Activated T-helper 17 cell treated with anti-CD3 and anti-CD28 coated beads, Interleukin-2, amount 50 U/mL, for 72 hours (primary cell): ENCODE results near the gene HOXA4. TPM values are rescaled to one million over a fixed set of nuclear protein-coding genes. Genes with fewer than 3 reads are reported as not detected.
A peak's percentile ranks its signal among the peaks of the same experiment; 100 is the strongest.

Source experiments
- ATAC-seq: fragments of 150-1000 bp; cut with Tn5 transposase; replicated peaks from 2 replicates; pipeline ENCODE4 v1.10.0; 2021; ENCODE audit warnings: mild to moderate bottlenecking, moderate library complexity
- H3K27ac Mint-ChIP-seq: one replicate; pipeline ENCODE4 v1.8.0; 2022; ENCODE audit warnings: mixed read lengths
- H3K27me3 Mint-ChIP-seq: one replicate; pipeline ENCODE4 v1.8.0; 2022; ENCODE audit warnings: mixed read lengths
- H3K36me3 Mint-ChIP-seq: one replicate; pipeline ENCODE4 v1.8.0; 2022; ENCODE audit warnings: low read depth, mild to moderate bottlenecking, mixed read lengths
- H3K4me1 Mint-ChIP-seq: one replicate; pipeline ENCODE4 v1.8.0; 2022; ENCODE audit warnings: mixed read lengths
- H3K4me3 Mint-ChIP-seq: one replicate; pipeline ENCODE4 v1.8.0; 2022; ENCODE audit warnings: mild to moderate bottlenecking, mixed read lengths
- H3K9me3 Mint-ChIP-seq: one replicate; pipeline ENCODE4 v1.8.0; 2022; ENCODE audit warnings: mixed read lengths
- total RNA-seq, 2 donors: library from RNA; stranded (reverse); gene quantifications; one replicate each; pipeline ENCODE4 v1.2.3, GENCODE V29; 2022

The HOXA4 gene
- total RNA-seq, 2 donors from 2014 or later: 0.26 TPM; not detected in 1

GRCh38 chr7:27156916-27157701 is 26.6 kb upstream of the HOXA4 start:
- peaks cover 15% of the 10 kb centered on the region for H3K4me1 Mint-ChIP-seq
- ATAC-seq: no peak
- H3K27me3 Mint-ChIP-seq: peaks cover 59% of the 10 kb centered on the region
- H3K9me3 Mint-ChIP-seq: no peaks in the 10 kb centered on the region
- H3K27ac Mint-ChIP-seq: no peak overlapping the region
- peaks cover 16% of the 10 kb centered on the region for H3K36me3 Mint-ChIP-seq
- H3K4me3 Mint-ChIP-seq: no peak overlapping the region

GRCh38 chr7:27156508-27156898 is 25.9 kb upstream of the HOXA4 start, which contains the start of gene HOXA7:
HOXA7 (minus strand) TSS chr7:27156675; CDS start chr7:27156545, 130 bp downstream.
- peaks cover 19% of the 10 kb centered on the region for H3K4me1 Mint-ChIP-seq
- no peak within 1 kb of the TSS for H3K27ac Mint-ChIP-seq
- no peaks in the 10 kb centered on the region for H3K9me3 Mint-ChIP-seq
- peaks cover 16% of the 10 kb centered on the region for H3K36me3 Mint-ChIP-seq
- no peak for ATAC-seq
- peaks cover 64% of the 10 kb centered on the region for H3K27me3 Mint-ChIP-seq
- peak within 1 kb of the TSS; percentile 72 for H3K4me3 Mint-ChIP-seq

GRCh38 chr7:27155816-27156507 is 25.4 kb upstream of the HOXA4 start:
- Mint-ChIP-seq H3K4me1 (peaks cover 22% of the 10 kb centered on the region), H3K27ac (no peak overlapping the region), H3K4me3 (peak overlapping the region; percentile 72), H3K36me3 (peaks cover 16% of the 10 kb centered on the region), H3K27me3 (peaks cover 68% of the 10 kb centered on the region), H3K9me3 (no peaks in the 10 kb centered on the region)
- ATAC-seq: no peak

GRCh38 chr7:27154901-27155815 is 24.6 kb upstream of the HOXA4 start:
- H3K27ac Mint-ChIP-seq: no peak overlapping the region
- peak overlapping the region; percentile 72 for H3K4me3 Mint-ChIP-seq
- H3K27me3 Mint-ChIP-seq: peaks cover 70% of the 10 kb centered on the region
- ATAC-seq: no peak
- H3K4me1 Mint-ChIP-seq: peaks cover 22% of the 10 kb centered on the region
- H3K9me3 Mint-ChIP-seq: no peaks in the 10 kb centered on the region
- H3K36me3 Mint-ChIP-seq: peaks cover 16% of the 10 kb centered on the region

GRCh38 chr7:27154369-27154768 is 23.8 kb upstream of the HOXA4 start:
- Mint-ChIP-seq H3K27ac (no peak overlapping the region), H3K9me3 (no peaks in the 10 kb centered on the region), H3K36me3 (peaks cover 16% of the 10 kb centered on the region), H3K27me3 (peaks cover 69% of the 10 kb centered on the region), H3K4me3 (peak overlapping the region; percentile 72), H3K4me1 (peaks cover 22% of the 10 kb centered on the region)
- no peak for ATAC-seq

GRCh38 chr7:27153526-27153925 is 23.0 kb upstream of the HOXA4 start:
- no peaks in the 10 kb centered on the region for H3K9me3 Mint-ChIP-seq
- no peak overlapping the region for H3K27ac Mint-ChIP-seq
- peaks cover 63% of the 10 kb centered on the region for H3K27me3 Mint-ChIP-seq
- no peak for ATAC-seq
- peaks cover 16% of the 10 kb centered on the region for H3K36me3 Mint-ChIP-seq
- peak overlapping the region; percentile 72 for H3K4me3 Mint-ChIP-seq
- peaks cover 22% of the 10 kb centered on the region for H3K4me1 Mint-ChIP-seq

- Mint-ChIP-seq H3K4me1 (peaks cover 18% of the 10 kb centered on the region), H3K9me3 (no peaks in the 10 kb centered on the region), H3K36me3 (peaks cover 12% of the 10 kb centered on the region), H3K27me3 (peaks cover 64% of the 10 kb centered on the region), H3K4me3 (no peak overlapping the region), H3K27ac (no peak overlapping the region)
- no peak for ATAC-seq
Measured at GRCh38 chr7:27152816-27153442, 22.4 kb upstream of the HOXA4 start.

- Mint-ChIP-seq H3K9me3 (no peaks in the 10 kb centered on the region), H3K27me3 (peaks cover 59% of the 10 kb centered on the region), H3K4me1 (peaks cover 16% of the 10 kb centered on the region), H3K27ac (no peak within 1 kb of the TSS), H3K36me3 (peaks cover 11% of the 10 kb centered on the region), H3K4me3 (peak within 1 kb of the TSS; percentile 68)
- no peak for ATAC-seq
Measured at GRCh38 chr7:27151931-27152815, 21.6 kb upstream of the HOXA4 start, which contains the start of gene HOXA3. HOXA3 (minus strand) TSS chr7:27152583; CDS start chr7:27110640, 41,943 bp downstream.

- Mint-ChIP-seq H3K27me3 (peaks cover 62% of the 10 kb centered on the region), H3K9me3 (no peaks in the 10 kb centered on the region), H3K4me1 (peaks cover 16% of the 10 kb centered on the region), H3K4me3 (peak overlapping the region; percentile 68), H3K36me3 (peaks cover 11% of the 10 kb centered on the region), H3K27ac (no peak overlapping the region)
- ATAC-seq: no peak
Measured at GRCh38 chr7:27151341-27151930, 20.9 kb upstream of the HOXA4 start.

GRCh38 chr7:27150568-27151340 is 20.2 kb upstream of the HOXA4 start:
- Mint-ChIP-seq H3K27ac (no peak overlapping the region), H3K9me3 (no peaks in the 10 kb centered on the region), H3K4me3 (peak overlapping the region; percentile 68), H3K4me1 (peaks cover 16% of the 10 kb centered on the region), H3K27me3 (peaks cover 66% of the 10 kb centered on the region), H3K36me3 (peaks cover 11% of the 10 kb centered on the region)
- ATAC-seq: peak; percentile 88

GRCh38 chr7:27149842-27150567 is 19.4 kb upstream of the HOXA4 start:
- Mint-ChIP-seq H3K36me3 (peaks cover 10% of the 10 kb centered on the region), H3K27me3 (peaks cover 65% of the 10 kb centered on the region), H3K4me1 (peaks cover 15% of the 10 kb centered on the region), H3K4me3 (peak overlapping the region; percentile 68), H3K9me3 (no peaks in the 10 kb centered on the region), H3K27ac (no peak overlapping the region)
- ATAC-seq: no peak
